ENCODE data around the gene TACR1.

GRCh38 chr2:75135776-75136400 lies 63.4 kb downstream of the TACR1 start:
- TF ChIP-seq CTCF (IDR thresholded peaks at IDR 0.05) (no peak), POLR2A (IDR thresholded peaks at IDR 0.05) (no peak)

Data from breast epithelium (tissue), 3 donors.